WTC11 (cell line): ENCODE data around the gene FBXO30. TPM values are rescaled to one million over a fixed set of nuclear protein-coding genes. Genes with fewer than 3 reads are reported as not detected.

ENCODE experiments used
- ATAC-seq: fragments of 200-7000 bp; cut with Tn5 transposase; 2 replicates; pipeline ENCODE4 v1.10.0; 2021; ENCODE audit warnings: mild to moderate bottlenecking, moderate library complexity
- CTCF ChIA-PET: fragments of 300-600 bp; sonication (Branson Sonifier 250); formaldehyde crosslinking; loops from one replicate; lab custom pipeline; 2021; ENCODE audit warnings: antibody characterized with exemption; lab: Charles Lee
- POLR2A ChIA-PET: fragments of 350-600 bp; sonication (Branson Sonifier 250); formaldehyde crosslinking; loops from one replicate; lab custom pipeline; 2021; ENCODE audit warnings: antibody characterized with exemption; lab: Charles Lee
- DNase-seq: peaks from one replicate; pipeline ENCODE4 v3.0.0; 2021; ENCODE audit warnings: low spot score
- H3K27ac Mint-ChIP-seq: 2 replicates; pipeline ENCODE4 v1.8.0; 2021; ENCODE audit warnings: mixed read lengths
- H3K27me3 Mint-ChIP-seq: 2 replicates; pipeline ENCODE4 v1.8.0; 2021; ENCODE audit warnings: low read depth, mild to moderate bottlenecking, moderate library complexity, mixed read lengths
- H3K36me3 Mint-ChIP-seq: 2 replicates; pipeline ENCODE4 v1.8.0; 2021; ENCODE audit warnings: mixed read lengths
- H3K4me1 Mint-ChIP-seq: 2 replicates; pipeline ENCODE4 v1.8.0; 2022; ENCODE audit warnings: mixed read lengths
- H3K4me3 Mint-ChIP-seq: 2 replicates; pipeline ENCODE4 v1.8.0; 2021; ENCODE audit warnings: mild to moderate bottlenecking, moderate library complexity, mixed read lengths
- H3K9me3 Mint-ChIP-seq: 2 replicates; pipeline ENCODE4 v1.8.0; 2021; ENCODE audit warnings: mixed read lengths
- CREB1 ChIP-seq: sonication (generic); formaldehyde crosslinking; IDR thresholded peaks from 2 replicates; pipeline ENCODE4 v1.8.0; 2023; ENCODE audit warnings: mild to moderate bottlenecking, missing genetic modification reagents
- ESRRA ChIP-seq: sonication (generic); formaldehyde crosslinking; IDR thresholded peaks from 2 replicates; pipeline ENCODE4 v1.8.1; 2022; ENCODE audit warnings: mild to moderate bottlenecking, missing genetic modification reagents, borderline replicate concordance
- GRHL2 ChIP-seq: fragments of 250-450 bp; sonication (Bioruptor Pico); IDR thresholded peaks from 2 replicates; pipeline ENCODE4 v1.8.0; 2022; ENCODE audit warnings: mild to moderate bottlenecking, moderate library complexity; ENCODE audit not compliant: insufficient replicate concordance, severe bottlenecking
- JUN ChIP-seq: sonication (generic); formaldehyde crosslinking; IDR thresholded peaks from 2 replicates; pipeline ENCODE4 v1.8.0; 2023; ENCODE audit warnings: mild to moderate bottlenecking, missing genetic modification reagents
- NFATC4 ChIP-seq: fragments of 250-450 bp; sonication (Bioruptor Pico); IDR thresholded peaks from 2 replicates; pipeline ENCODE4 v1.9.0; 2021; ENCODE audit warnings: mild to moderate bottlenecking
- NR2C2 ChIP-seq: sonication (generic); formaldehyde crosslinking; IDR thresholded peaks from 2 replicates; pipeline ENCODE4 v1.8.0; 2022; ENCODE audit warnings: mild to moderate bottlenecking, missing genetic modification reagents
- ZBTB21 ChIP-seq: sonication (generic); formaldehyde crosslinking; IDR thresholded peaks from 2 replicates; pipeline ENCODE4 v1.8.1; 2023; ENCODE audit warnings: mild to moderate bottlenecking, missing genetic modification reagents, borderline replicate concordance
- ZNF219 ChIP-seq: sonication (generic); formaldehyde crosslinking; IDR thresholded peaks from 2 replicates; pipeline ENCODE4 v1.8.0; 2023; ENCODE audit warnings: missing genetic modification reagents, mild to moderate bottlenecking, borderline replicate concordance
- total RNA-seq: library from RNA; stranded (reverse); gene quantifications from 3 replicates; pipeline ENCODE4 v1.2.3, GENCODE V29; 2021
- TF ChIP-seq, protein P1 (sequence below): sonication (generic); formaldehyde crosslinking; conservative IDR thresholded peaks from 2 replicates; pipeline ENCODE4 v1.8.1; 2023; ENCODE audit warnings: mild to moderate bottlenecking, low read depth, missing genetic modification reagents, moderate library complexity
- TF ChIP-seq, protein P2 (sequence below): fragments of 250-450 bp; sonication (Bioruptor Pico); IDR thresholded peaks from 2 replicates; pipeline ENCODE4 v1.8.0; 2021; ENCODE audit warnings: mild to moderate bottlenecking
- TF ChIP-seq, protein P3 (sequence below): sonication (generic); formaldehyde crosslinking; IDR thresholded peaks from 2 replicates; pipeline ENCODE4 v1.8.1; 2022; ENCODE audit warnings: mild to moderate bottlenecking, moderate library complexity, missing genetic modification reagents
- TF ChIP-seq, protein P4 (sequence below): sonication (generic); formaldehyde crosslinking; IDR thresholded peaks from 2 replicates; pipeline ENCODE4 v1.8.1; 2023; ENCODE audit warnings: mild to moderate bottlenecking, missing genetic modification reagents
- TF ChIP-seq, protein P5 (sequence below): sonication (generic); formaldehyde crosslinking; IDR thresholded peaks from 2 replicates; pipeline ENCODE4 v1.8.1; 2023; ENCODE audit warnings: mild to moderate bottlenecking, missing genetic modification reagents, borderline replicate concordance
- TF ChIP-seq, protein P6 (sequence below): sonication (generic); formaldehyde crosslinking; IDR thresholded peaks from 2 replicates; pipeline ENCODE4 v1.8.1; 2023; ENCODE audit warnings: mild to moderate bottlenecking, missing genetic modification reagents
- TF ChIP-seq, protein P7 (sequence below): sonication (generic); formaldehyde crosslinking; IDR thresholded peaks from 2 replicates; pipeline ENCODE4 v1.8.0; 2022; ENCODE audit warnings: mild to moderate bottlenecking, missing genetic modification reagents
- TF ChIP-seq, protein P8 (sequence below): sonication (generic); formaldehyde crosslinking; IDR thresholded peaks from 2 replicates; pipeline ENCODE4 v1.8.1; 2022; ENCODE audit warnings: low read depth, missing genetic modification reagents, borderline replicate concordance
- TF ChIP-seq, protein P9 (sequence below): sonication (generic); formaldehyde crosslinking; IDR thresholded peaks from 2 replicates; pipeline ENCODE4 v1.8.0; 2023; ENCODE audit warnings: missing genetic modification reagents
- TF ChIP-seq, protein P10 (sequence below): fragments of 250-450 bp; sonication (Bioruptor Pico); IDR thresholded peaks from 2 replicates; pipeline ENCODE4 v1.9.0; 2021; ENCODE audit warnings: mild to moderate bottlenecking

FBXO30 gene
- total RNA-seq, 1 experiment from 2014 or later, result 11.8 TPM

DNA sequence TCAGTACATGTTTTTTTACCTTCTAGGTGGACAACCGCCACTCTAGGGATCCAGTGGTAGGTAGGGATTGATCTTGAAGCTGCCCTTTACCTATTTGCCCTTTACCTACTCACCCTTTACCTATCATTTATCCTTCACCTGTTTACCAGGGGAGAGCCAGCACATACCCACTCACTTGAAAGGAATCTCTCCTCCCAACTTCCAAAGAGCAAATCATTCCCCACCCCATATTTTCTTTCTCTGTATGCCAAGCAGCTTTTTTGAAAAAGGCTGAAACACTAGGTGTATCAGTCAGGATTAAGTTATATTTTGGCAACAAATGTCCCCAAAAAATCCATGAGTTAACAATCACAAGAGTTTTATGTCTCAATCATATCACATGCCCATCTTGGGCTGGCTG, 68.7 kb downstream of the FBXO30 start (continued):
- TF ChIP-seq, protein P1, sequence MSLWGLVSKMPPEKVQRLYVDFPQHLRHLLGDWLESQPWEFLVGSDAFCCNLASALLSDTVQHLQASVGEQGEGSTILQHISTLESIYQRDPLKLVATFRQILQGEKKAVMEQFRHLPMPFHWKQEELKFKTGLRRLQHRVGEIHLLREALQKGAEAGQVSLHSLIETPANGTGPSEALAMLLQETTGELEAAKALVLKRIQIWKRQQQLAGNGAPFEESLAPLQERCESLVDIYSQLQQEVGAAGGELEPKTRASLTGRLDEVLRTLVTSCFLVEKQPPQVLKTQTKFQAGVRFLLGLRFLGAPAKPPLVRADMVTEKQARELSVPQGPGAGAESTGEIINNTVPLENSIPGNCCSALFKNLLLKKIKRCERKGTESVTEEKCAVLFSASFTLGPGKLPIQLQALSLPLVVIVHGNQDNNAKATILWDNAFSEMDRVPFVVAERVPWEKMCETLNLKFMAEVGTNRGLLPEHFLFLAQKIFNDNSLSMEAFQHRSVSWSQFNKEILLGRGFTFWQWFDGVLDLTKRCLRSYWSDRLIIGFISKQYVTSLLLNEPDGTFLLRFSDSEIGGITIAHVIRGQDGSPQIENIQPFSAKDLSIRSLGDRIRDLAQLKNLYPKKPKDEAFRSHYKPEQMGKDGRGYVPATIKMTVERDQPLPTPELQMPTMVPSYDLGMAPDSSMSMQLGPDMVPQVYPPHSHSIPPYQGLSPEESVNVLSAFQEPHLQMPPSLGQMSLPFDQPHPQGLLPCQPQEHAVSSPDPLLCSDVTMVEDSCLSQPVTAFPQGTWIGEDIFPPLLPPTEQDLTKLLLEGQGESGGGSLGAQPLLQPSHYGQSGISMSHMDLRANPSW, result no peak
- TF ChIP-seq JUN (CRISPR knock-in tag) (no peak), NFATC4 (CRISPR knock-in tag) (no peak), NR2C2 (CRISPR knock-in tag) (no peak)
- TF ChIP-seq, protein P2, sequence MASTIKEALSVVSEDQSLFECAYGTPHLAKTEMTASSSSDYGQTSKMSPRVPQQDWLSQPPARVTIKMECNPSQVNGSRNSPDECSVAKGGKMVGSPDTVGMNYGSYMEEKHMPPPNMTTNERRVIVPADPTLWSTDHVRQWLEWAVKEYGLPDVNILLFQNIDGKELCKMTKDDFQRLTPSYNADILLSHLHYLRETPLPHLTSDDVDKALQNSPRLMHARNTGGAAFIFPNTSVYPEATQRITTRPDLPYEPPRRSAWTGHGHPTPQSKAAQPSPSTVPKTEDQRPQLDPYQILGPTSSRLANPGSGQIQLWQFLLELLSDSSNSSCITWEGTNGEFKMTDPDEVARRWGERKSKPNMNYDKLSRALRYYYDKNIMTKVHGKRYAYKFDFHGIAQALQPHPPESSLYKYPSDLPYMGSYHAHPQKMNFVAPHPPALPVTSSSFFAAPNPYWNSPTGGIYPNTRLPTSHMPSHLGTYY (CRISPR knock-in tag), result no peak

DNA sequence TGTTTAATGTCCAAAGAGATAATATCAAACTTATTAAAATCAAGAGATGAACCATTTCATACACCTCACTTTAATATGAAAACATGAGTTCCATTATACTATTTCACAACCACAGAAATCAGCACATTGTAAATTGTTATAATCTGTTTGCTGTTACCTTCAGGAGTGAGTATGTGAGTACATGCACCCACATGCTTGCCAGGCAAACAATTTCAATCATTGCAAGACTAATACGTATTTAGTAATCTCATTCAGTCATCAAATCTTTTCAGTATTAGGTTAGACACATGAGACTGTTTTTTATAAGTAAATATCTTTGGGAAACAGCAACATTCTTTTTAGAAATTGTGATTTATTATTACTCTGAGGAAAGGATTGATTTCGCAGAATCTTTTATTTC, 70.0 kb downstream of the FBXO30 start:
- Mint-ChIP-seq H3K36me3 (no peaks in the 10 kb centered on the region; the same call in 1 of the 2 replicates), H3K9me3 (peaks cover 6% of the 10 kb centered on the region), H3K27me3 (no peaks in the 10 kb centered on the region), H3K4me1 (peaks cover 3% of the 10 kb centered on the region; the same call in 1 of the 2 replicates), H3K27ac (no peak overlapping the region), H3K4me3 (no peak overlapping the region)
- ATAC-seq (no peak), DNase-seq (no peak)
- ChIA-PET POLR2A (no interaction called here), CTCF (no interaction called here)
- TF ChIP-seq NR2C2 (CRISPR knock-in tag), result no peak
- no peak for TF ChIP-seq CREB1 (CRISPR knock-in tag)
- TF ChIP-seq, protein P3, sequence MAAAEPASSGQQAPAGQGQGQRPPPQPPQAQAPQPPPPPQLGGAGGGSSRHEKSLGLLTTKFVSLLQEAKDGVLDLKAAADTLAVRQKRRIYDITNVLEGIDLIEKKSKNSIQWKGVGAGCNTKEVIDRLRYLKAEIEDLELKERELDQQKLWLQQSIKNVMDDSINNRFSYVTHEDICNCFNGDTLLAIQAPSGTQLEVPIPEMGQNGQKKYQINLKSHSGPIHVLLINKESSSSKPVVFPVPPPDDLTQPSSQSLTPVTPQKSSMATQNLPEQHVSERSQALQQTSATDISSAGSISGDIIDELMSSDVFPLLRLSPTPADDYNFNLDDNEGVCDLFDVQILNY, result no peak
- TF ChIP-seq, protein P4, sequence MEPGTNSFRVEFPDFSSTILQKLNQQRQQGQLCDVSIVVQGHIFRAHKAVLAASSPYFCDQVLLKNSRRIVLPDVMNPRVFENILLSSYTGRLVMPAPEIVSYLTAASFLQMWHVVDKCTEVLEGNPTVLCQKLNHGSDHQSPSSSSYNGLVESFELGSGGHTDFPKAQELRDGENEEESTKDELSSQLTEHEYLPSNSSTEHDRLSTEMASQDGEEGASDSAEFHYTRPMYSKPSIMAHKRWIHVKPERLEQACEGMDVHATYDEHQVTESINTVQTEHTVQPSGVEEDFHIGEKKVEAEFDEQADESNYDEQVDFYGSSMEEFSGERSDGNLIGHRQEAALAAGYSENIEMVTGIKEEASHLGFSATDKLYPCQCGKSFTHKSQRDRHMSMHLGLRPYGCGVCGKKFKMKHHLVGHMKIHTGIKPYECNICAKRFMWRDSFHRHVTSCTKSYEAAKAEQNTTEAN (CRISPR knock-in tag), result no peak
- no peak for TF ChIP-seq GRHL2 (CRISPR knock-in tag)
- TF ChIP-seq, protein P5, sequence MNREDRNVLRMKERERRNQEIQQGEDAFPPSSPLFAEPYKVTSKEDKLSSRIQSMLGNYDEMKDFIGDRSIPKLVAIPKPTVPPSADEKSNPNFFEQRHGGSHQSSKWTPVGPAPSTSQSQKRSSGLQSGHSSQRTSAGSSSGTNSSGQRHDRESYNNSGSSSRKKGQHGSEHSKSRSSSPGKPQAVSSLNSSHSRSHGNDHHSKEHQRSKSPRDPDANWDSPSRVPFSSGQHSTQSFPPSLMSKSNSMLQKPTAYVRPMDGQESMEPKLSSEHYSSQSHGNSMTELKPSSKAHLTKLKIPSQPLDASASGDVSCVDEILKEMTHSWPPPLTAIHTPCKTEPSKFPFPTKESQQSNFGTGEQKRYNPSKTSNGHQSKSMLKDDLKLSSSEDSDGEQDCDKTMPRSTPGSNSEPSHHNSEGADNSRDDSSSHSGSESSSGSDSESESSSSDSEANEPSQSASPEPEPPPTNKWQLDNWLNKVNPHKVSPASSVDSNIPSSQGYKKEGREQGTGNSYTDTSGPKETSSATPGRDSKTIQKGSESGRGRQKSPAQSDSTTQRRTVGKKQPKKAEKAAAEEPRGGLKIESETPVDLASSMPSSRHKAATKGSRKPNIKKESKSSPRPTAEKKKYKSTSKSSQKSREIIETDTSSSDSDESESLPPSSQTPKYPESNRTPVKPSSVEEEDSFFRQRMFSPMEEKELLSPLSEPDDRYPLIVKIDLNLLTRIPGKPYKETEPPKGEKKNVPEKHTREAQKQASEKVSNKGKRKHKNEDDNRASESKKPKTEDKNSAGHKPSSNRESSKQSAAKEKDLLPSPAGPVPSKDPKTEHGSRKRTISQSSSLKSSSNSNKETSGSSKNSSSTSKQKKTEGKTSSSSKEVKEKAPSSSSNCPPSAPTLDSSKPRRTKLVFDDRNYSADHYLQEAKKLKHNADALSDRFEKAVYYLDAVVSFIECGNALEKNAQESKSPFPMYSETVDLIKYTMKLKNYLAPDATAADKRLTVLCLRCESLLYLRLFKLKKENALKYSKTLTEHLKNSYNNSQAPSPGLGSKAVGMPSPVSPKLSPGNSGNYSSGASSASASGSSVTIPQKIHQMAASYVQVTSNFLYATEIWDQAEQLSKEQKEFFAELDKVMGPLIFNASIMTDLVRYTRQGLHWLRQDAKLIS (CRISPR knock-in tag), result no peak
- TF ChIP-seq, protein P6, sequence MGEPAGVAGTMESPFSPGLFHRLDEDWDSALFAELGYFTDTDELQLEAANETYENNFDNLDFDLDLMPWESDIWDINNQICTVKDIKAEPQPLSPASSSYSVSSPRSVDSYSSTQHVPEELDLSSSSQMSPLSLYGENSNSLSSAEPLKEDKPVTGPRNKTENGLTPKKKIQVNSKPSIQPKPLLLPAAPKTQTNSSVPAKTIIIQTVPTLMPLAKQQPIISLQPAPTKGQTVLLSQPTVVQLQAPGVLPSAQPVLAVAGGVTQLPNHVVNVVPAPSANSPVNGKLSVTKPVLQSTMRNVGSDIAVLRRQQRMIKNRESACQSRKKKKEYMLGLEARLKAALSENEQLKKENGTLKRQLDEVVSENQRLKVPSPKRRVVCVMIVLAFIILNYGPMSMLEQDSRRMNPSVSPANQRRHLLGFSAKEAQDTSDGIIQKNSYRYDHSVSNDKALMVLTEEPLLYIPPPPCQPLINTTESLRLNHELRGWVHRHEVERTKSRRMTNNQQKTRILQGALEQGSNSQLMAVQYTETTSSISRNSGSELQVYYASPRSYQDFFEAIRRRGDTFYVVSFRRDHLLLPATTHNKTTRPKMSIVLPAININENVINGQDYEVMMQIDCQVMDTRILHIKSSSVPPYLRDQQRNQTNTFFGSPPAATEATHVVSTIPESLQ (CRISPR knock-in tag), result no peak
- no peak for TF ChIP-seq ZBTB21 (CRISPR knock-in tag)
- TF ChIP-seq, protein P7, sequence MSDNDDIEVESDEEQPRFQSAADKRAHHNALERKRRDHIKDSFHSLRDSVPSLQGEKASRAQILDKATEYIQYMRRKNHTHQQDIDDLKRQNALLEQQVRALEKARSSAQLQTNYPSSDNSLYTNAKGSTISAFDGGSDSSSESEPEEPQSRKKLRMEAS, result no peak
- TF ChIP-seq, protein P8, sequence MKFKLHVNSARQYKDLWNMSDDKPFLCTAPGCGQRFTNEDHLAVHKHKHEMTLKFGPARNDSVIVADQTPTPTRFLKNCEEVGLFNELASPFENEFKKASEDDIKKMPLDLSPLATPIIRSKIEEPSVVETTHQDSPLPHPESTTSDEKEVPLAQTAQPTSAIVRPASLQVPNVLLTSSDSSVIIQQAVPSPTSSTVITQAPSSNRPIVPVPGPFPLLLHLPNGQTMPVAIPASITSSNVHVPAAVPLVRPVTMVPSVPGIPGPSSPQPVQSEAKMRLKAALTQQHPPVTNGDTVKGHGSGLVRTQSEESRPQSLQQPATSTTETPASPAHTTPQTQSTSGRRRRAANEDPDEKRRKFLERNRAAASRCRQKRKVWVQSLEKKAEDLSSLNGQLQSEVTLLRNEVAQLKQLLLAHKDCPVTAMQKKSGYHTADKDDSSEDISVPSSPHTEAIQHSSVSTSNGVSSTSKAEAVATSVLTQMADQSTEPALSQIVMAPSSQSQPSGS (CRISPR knock-in tag), result no peak
- TF ChIP-seq, protein P9, sequence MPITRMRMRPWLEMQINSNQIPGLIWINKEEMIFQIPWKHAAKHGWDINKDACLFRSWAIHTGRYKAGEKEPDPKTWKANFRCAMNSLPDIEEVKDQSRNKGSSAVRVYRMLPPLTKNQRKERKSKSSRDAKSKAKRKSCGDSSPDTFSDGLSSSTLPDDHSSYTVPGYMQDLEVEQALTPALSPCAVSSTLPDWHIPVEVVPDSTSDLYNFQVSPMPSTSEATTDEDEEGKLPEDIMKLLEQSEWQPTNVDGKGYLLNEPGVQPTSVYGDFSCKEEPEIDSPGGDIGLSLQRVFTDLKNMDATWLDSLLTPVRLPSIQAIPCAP (CRISPR knock-in tag), result no peak
- TF ChIP-seq ESRRA (CRISPR knock-in tag), result no peak
- no peak for TF ChIP-seq ZNF219
- TF ChIP-seq, protein P10, sequence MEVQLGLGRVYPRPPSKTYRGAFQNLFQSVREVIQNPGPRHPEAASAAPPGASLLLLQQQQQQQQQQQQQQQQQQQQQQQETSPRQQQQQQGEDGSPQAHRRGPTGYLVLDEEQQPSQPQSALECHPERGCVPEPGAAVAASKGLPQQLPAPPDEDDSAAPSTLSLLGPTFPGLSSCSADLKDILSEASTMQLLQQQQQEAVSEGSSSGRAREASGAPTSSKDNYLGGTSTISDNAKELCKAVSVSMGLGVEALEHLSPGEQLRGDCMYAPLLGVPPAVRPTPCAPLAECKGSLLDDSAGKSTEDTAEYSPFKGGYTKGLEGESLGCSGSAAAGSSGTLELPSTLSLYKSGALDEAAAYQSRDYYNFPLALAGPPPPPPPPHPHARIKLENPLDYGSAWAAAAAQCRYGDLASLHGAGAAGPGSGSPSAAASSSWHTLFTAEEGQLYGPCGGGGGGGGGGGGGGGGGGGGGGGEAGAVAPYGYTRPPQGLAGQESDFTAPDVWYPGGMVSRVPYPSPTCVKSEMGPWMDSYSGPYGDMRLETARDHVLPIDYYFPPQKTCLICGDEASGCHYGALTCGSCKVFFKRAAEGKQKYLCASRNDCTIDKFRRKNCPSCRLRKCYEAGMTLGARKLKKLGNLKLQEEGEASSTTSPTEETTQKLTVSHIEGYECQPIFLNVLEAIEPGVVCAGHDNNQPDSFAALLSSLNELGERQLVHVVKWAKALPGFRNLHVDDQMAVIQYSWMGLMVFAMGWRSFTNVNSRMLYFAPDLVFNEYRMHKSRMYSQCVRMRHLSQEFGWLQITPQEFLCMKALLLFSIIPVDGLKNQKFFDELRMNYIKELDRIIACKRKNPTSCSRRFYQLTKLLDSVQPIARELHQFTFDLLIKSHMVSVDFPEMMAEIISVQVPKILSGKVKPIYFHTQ (CRISPR knock-in tag), result no peak
